ENCODE measurements around the gene PSAT1. TPM values are rescaled to one million over a fixed set of nuclear protein-coding genes. Genes with fewer than 3 reads are reported as not detected.

Gene PSAT1
- total RNA-seq, 1 experiment from 2014 or later, result 226 TPM

GRCh38 chr9:78288214-78288892 is 8.6 kb upstream of the PSAT1 start:
- no peaks in the 10 kb centered on the region for H3K9me2 ChIP-seq (ENCODE audit: insufficient read depth)
- no peaks in the 10 kb centered on the region for H3K36me3 ChIP-seq (ENCODE audit: control insufficient read depth in 1 of 2, insufficient read depth in 2 of 2, low read length in 2 of 2)
- no peak overlapping the region for H2AFZ ChIP-seq (ENCODE audit: low read depth, low read length, poor library complexity, severe bottlenecking)
- TF ChIP-seq CEBPB (IDR thresholded peaks at IDR 0.05; ENCODE audit: low read depth) (no peak), JUND (IDR thresholded peaks at IDR 0.05) (no peak), ELF1 (IDR thresholded peaks at IDR 0.05; ENCODE audit: borderline replicate concordance, low read depth) (no peak), SIN3A (IDR thresholded peaks at IDR 0.05; ENCODE audit: low read depth) (no peak), TCF7L2 (IDR thresholded peaks at IDR 0.05; ENCODE audit: borderline replicate concordance, extremely low read depth, insufficient read depth, insufficient read length) (no peak), ZNF274 (IDR thresholded peaks at IDR 0.05; ENCODE audit: low read depth, low read length) (no peak), EZH2phosphoT487 (IDR thresholded peaks at IDR 0.05; ENCODE audit: borderline replicate concordance) (no peak), SP1 (IDR thresholded peaks at IDR 0.05; ENCODE audit: low read depth) (no peak), EGR1 (IDR thresholded peaks at IDR 0.05; ENCODE audit: low read depth) (no peak)
- TF ChIP-seq, protein P1, sequence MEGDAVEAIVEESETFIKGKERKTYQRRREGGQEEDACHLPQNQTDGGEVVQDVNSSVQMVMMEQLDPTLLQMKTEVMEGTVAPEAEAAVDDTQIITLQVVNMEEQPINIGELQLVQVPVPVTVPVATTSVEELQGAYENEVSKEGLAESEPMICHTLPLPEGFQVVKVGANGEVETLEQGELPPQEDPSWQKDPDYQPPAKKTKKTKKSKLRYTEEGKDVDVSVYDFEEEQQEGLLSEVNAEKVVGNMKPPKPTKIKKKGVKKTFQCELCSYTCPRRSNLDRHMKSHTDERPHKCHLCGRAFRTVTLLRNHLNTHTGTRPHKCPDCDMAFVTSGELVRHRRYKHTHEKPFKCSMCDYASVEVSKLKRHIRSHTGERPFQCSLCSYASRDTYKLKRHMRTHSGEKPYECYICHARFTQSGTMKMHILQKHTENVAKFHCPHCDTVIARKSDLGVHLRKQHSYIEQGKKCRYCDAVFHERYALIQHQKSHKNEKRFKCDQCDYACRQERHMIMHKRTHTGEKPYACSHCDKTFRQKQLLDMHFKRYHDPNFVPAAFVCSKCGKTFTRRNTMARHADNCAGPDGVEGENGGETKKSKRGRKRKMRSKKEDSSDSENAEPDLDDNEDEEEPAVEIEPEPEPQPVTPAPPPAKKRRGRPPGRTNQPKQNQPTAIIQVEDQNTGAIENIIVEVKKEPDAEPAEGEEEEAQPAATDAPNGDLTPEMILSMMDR (IDR thresholded peaks at IDR 0.05 in 2 of 3, conservative IDR thresholded peaks at IDR 0.05 in 1 of 3; ENCODE audit: borderline replicate concordance in 1 of 3, insufficient read depth in 1 of 3, low read depth in 2 of 3, low read length in 2 of 3), result no peak
- H3K4me2 ChIP-seq (ENCODE audit: low read length), result no peak overlapping the region
- no peak overlapping the region for H3K4me3 ChIP-seq (replicated peaks in 1 of 2; ENCODE audit: low read depth in 1 of 2, low read length in 2 of 2)
- CTCF ChIA-PET, result no interaction called here
- POLR2A ChIA-PET, result interaction anchor here (1.1 kb wide), 1 partner anchor 8 kb away, joined by 4 read pairs; the partner anchor contains the start of gene PSAT1
- BruUV-seq (replicated peaks), result no TSS peak
- H3K4me1 ChIP-seq (ENCODE audit: control insufficient read depth in 1 of 2, insufficient read depth in 2 of 2, low read length in 2 of 2), result no peaks in the 10 kb centered on the region
- no peaks in the 10 kb centered on the region for H3K27me3 ChIP-seq (ENCODE audit: insufficient read depth, low read length)
- intact Hi-C loops (cut with micrococcal nuclease), result no loop called here
- ATAC-seq (no peak), DNase-seq (ENCODE audit: low read depth, low spot score) (no peak)
- H3K79me2 ChIP-seq (ENCODE audit: insufficient read depth, low read length), result no peaks in the 10 kb centered on the region
- RAD21 ChIA-PET (ENCODE audit: low non-redundant PET in 1 of 2, low total read pairs in 2 of 2, uncharacterized antibody in 2 of 2, unreplicated experiment in 2 of 2), result no interaction called here
- H3K27ac ChIP-seq (ENCODE audit: low read depth, low read length), result no peak overlapping the region
- H3K9me3 ChIP-seq (ENCODE audit: control insufficient read depth in 1 of 2, insufficient read depth in 1 of 2, low read depth in 1 of 2, low read length in 2 of 2), result no peaks in the 10 kb centered on the region
- no peak overlapping the region for H3K9ac ChIP-seq (ENCODE audit: low read length)
- no peaks in the 10 kb centered on the region for H4K20me1 ChIP-seq (ENCODE audit: insufficient read depth)

All from HCT116 (cell line).